C4-2B (cell line): Measurements from ENCODE around the gene TFAP2B.

Experiments used
- H3K27ac ChIP-seq: fragments of 450-650 bp; 2 replicates; pipeline ENCODE4 v1.5.1; 2017
- CTCF ChIP-seq: fragments of 450-650 bp; conservative IDR thresholded peaks from 2 replicates; pipeline ENCODE4 v1.5.1; 2017; ENCODE audit warnings: mild to moderate bottlenecking
- ZFX ChIP-seq: fragments of 450-650 bp; IDR thresholded peaks from 2 replicates; pipeline ENCODE4 v1.6.1; 2017

Gene TFAP2B

GRCh38 chr6:50825375-50826036 is 6.8 kb downstream of the TFAP2B start:
- TF ChIP-seq ZFX (no peak), CTCF (no peak)
- H3K27ac ChIP-seq: peak overlapping the region; percentile 0; the same call in 1 of the 2 replicates

GRCh38 chr6:50826037-50826761 is 7.5 kb downstream of the TFAP2B start:
- TF ChIP-seq ZFX (no peak), CTCF (no peak)
- peak overlapping the region; percentile 0 for H3K27ac ChIP-seq

DNA sequence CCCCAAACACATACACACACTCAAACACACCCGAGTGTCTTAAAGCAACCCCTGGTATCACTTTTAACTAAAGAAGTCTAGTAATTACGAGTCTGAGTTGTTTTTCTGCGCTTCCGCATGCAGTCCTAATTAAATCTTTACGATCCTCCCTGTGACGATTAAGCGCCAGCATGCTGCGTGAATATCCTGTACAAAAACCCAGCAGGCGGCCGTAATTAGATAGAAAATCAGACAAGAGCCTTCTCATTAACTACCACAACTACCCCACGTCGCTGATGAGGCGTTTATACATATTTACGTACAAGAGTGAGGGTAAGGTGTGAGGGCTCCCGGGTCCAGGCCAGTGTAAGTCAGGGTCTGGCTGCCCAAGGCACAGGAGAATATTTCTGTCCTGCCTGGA is 8.1 kb downstream of the TFAP2B start:
- TF ChIP-seq CTCF: no peak; the same call in 1 of the 2 replicates
- no peak for TF ChIP-seq ZFX
- peak overlapping the region; percentile 0 for H3K27ac ChIP-seq

DNA sequence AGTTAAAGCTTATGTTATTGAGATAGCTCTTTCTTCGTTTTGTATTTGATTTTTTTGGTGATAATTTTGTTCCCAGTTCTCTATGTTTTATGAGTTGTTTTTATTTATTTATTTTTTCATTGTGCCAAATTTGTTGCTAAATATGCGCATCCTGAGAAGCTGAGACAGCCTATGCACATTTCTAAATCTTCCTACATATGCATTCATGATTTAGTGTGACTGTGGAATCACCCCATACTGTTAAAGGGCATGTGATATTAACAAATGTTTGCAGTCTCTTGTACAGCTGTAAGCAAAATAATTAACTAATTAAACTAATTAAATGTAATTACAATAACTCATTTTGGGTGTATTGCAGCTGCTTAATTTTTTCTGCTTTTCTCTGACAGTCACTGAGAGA is 10.4 kb downstream of the TFAP2B start:
- no peak overlapping the region for H3K27ac ChIP-seq
- TF ChIP-seq ZFX (no peak), CTCF (no peak)

GRCh38 chr6:50829898-50830444 is 11.3 kb downstream of the TFAP2B start:
- H3K27ac ChIP-seq: no peak overlapping the region
- TF ChIP-seq CTCF (no peak), ZFX (no peak)

GRCh38 chr6:50831186-50831585 is 12.5 kb downstream of the TFAP2B start:
- H3K27ac ChIP-seq: no peak overlapping the region
- no peak for TF ChIP-seq ZFX

- no peak for TF ChIP-seq CTCF
- no peak for TF ChIP-seq ZFX
- H3K27ac ChIP-seq: no peak overlapping the region
Observed at GRCh38 chr6:50832912-50833311, 14.2 kb downstream of the TFAP2B start.
